Suprapubic skin (tissue), 4 donors: ENCODE measurements around the gene ARHGAP6.

Experiments used
- EP300 ChIP-seq: sonication (generic); formaldehyde crosslinking; IDR thresholded peaks from one replicate; pipeline ENCODE4 v1.6.1; 2017; ENCODE audit warnings: antibody characterized with exemption
- POLR2A ChIP-seq, 2 donors: fragments of 450-650 bp; IDR thresholded peaks; one replicate each; pipeline ENCODE4 v1.6.1; 2017; ENCODE audit warnings: antibody characterized with exemption in 2 of 2, mild to moderate bottlenecking in 2 of 2, moderate library complexity in 2 of 2
- POLR2AphosphoS5 ChIP-seq, 3 donors: sonication (generic); formaldehyde crosslinking; IDR thresholded peaks; one replicate each; pipeline ENCODE4 v1.6.1; 2017; ENCODE audit warnings: antibody characterized with exemption in 3 of 3
- TF ChIP-seq, protein P1 (sequence below), 2 donors: fragments of 200-600 bp in 1 of 2; fragments of 450-650 bp in 1 of 2; sonication (generic) in 1 of 2; IDR thresholded peaks; one replicate each; pipeline ENCODE4 v1.5.1; 2016 to 2019; ENCODE audit warnings: antibody characterized with exemption in 2 of 2, mild to moderate bottlenecking in 1 of 2, moderate library complexity in 1 of 2

DNA sequence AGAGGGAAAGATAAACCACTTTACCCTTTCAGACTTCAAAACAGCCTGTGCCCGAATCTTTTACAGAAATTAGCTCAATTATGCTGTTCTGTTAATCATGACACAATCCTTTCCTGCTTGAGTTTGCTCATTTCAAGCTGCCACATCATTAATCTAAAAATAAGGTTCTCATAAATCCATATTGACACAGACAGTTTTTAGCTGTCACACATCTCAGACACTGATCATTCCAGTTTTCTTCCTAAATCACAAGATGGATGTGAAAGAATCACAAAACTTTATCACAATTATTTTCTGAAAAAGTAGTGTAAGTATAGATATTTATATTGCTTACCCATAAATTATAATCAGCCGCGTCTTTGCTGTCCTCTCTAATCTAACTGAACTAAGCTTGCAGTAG lies 400.4 kb downstream of the ARHGAP6 start:
- TF ChIP-seq, protein P1, sequence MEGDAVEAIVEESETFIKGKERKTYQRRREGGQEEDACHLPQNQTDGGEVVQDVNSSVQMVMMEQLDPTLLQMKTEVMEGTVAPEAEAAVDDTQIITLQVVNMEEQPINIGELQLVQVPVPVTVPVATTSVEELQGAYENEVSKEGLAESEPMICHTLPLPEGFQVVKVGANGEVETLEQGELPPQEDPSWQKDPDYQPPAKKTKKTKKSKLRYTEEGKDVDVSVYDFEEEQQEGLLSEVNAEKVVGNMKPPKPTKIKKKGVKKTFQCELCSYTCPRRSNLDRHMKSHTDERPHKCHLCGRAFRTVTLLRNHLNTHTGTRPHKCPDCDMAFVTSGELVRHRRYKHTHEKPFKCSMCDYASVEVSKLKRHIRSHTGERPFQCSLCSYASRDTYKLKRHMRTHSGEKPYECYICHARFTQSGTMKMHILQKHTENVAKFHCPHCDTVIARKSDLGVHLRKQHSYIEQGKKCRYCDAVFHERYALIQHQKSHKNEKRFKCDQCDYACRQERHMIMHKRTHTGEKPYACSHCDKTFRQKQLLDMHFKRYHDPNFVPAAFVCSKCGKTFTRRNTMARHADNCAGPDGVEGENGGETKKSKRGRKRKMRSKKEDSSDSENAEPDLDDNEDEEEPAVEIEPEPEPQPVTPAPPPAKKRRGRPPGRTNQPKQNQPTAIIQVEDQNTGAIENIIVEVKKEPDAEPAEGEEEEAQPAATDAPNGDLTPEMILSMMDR (IDR thresholded peaks at IDR 0.05), result no peak
- no peak for TF ChIP-seq POLR2A (IDR thresholded peaks at IDR 0.05)
- TF ChIP-seq EP300, result no peak
- TF ChIP-seq POLR2AphosphoS5 (IDR thresholded peaks at IDR 0.05), result no peak
